GM18499 (cell line): Measurements from ENCODE around the gene CDK5R1.
"Not testable (repeated sequence)": the region's sequence is repeated elsewhere in the genome, so short reads cannot be mapped to it uniquely, and the experiment has no call there.

Source experiments
- ATAC-seq: cut with Tn5 transposase; IDR thresholded peaks from one replicate; pipeline ENCODE4 v1.9.1; 2021; ENCODE audit warnings: moderate number of reproducible peaks; ENCODE audit not compliant: insufficient read depth, unreplicated experiment

CDK5R1 gene

GRCh38 chr17:32513579-32513978, 26.8 kb downstream of the CDK5R1 start:
- no peak for ATAC-seq

- no peak for ATAC-seq
These were observed 27.8 kb downstream of the CDK5R1 start for GRCh38 chr17:32514606-32515005.

GRCh38 chr17:32515677-32516383, 29.0 kb downstream of the CDK5R1 start:
- ATAC-seq: no peak

GRCh38 chr17:32516450-32516849, 29.7 kb downstream of the CDK5R1 start:
- no peak for ATAC-seq

- ATAC-seq: no peak
These were observed 30.3 kb downstream of the CDK5R1 start for GRCh38 chr17:32516940-32517701.

GRCh38 chr17:32517982-32518381, 31.2 kb downstream of the CDK5R1 start:
- no peak for ATAC-seq

GRCh38 chr17:32518646-32519227, 31.9 kb downstream of the CDK5R1 start:
- ATAC-seq: no peak

GRCh38 chr17:32519228-32520103, 32.7 kb downstream of the CDK5R1 start:
- no peak for ATAC-seq

GRCh38 chr17:32520104-32520701, 33.4 kb downstream of the CDK5R1 start:
- ATAC-seq: no peak

GRCh38 chr17:32520737-32521404, 34.1 kb downstream of the CDK5R1 start:
- no peak for ATAC-seq

GRCh38 chr17:32523017-32523680, 36.4 kb downstream of the CDK5R1 start:
- peak; percentile 34 for ATAC-seq

GRCh38 chr17:32523827-32524552, 37.2 kb downstream of the CDK5R1 start:
- peak; percentile 31 for ATAC-seq

- ATAC-seq: not testable (repeated sequence)
These were observed 37.7 kb downstream of the CDK5R1 start for GRCh38 chr17:32524553-32524880.

GRCh38 chr17:32525122-32525521, 38.3 kb downstream of the CDK5R1 start:
- no peak for ATAC-seq

GRCh38 chr17:32527146-32527545, 40.4 kb downstream of the CDK5R1 start:
- ATAC-seq: no peak

GRCh38 chr17:32528825-32529224, 42.0 kb downstream of the CDK5R1 start:
- no peak for ATAC-seq

GRCh38 chr17:32529604-32530003, 42.8 kb downstream of the CDK5R1 start:
- ATAC-seq: no peak

- ATAC-seq: no peak
These were observed 46.5 kb downstream of the CDK5R1 start for GRCh38 chr17:32533296-32533695.
